Dendritic cell treated with granulocyte-macrophage colony-stimulating factor and Interleukin-4, amounts not matched to agents 40 ng/mL and 50 ng/mL, for 4 days (primary cell): ENCODE measurements around the gene LIMD2.

Experiments
- H3K27ac Mint-ChIP-seq: one replicate; pipeline ENCODE4 v1.8.0; 2022; ENCODE audit warnings: mild to moderate bottlenecking, mixed read lengths
- H3K27me3 Mint-ChIP-seq: one replicate; pipeline ENCODE4 v1.8.0; 2022; ENCODE audit warnings: mild to moderate bottlenecking, mixed read lengths
- H3K36me3 Mint-ChIP-seq: one replicate; pipeline ENCODE4 v1.8.0; 2022; ENCODE audit warnings: low read depth, mixed read lengths
- H3K4me1 Mint-ChIP-seq: one replicate; pipeline ENCODE4 v1.8.0; 2022; ENCODE audit warnings: low read depth, mixed read lengths
- H3K4me3 Mint-ChIP-seq: one replicate; pipeline ENCODE4 v1.8.0; 2022; ENCODE audit warnings: mild to moderate bottlenecking, moderate library complexity, mixed read lengths
- H3K9me3 Mint-ChIP-seq: one replicate; pipeline ENCODE4 v1.8.0; 2022; ENCODE audit warnings: mixed read lengths
- intact Hi-C: fragments of 100-400 bp; cut with micrococcal nuclease; formaldehyde crosslinking; loops from one replicate; pipeline ENCODE4 v1.15.0; 2022

The LIMD2 gene

GRCh38 chr17:63705657-63706056, 5.7 kb upstream of the LIMD2 start:
- peaks cover 58% of the 10 kb centered on the region for H3K4me1 Mint-ChIP-seq
- no peak overlapping the region for H3K4me3 Mint-ChIP-seq
- peaks cover 89% of the 10 kb centered on the region for H3K36me3 Mint-ChIP-seq
- intact Hi-C loops = no loop called here
- no peaks in the 10 kb centered on the region for H3K27me3 Mint-ChIP-seq
- H3K27ac Mint-ChIP-seq = no peak overlapping the region
- H3K9me3 Mint-ChIP-seq = no peaks in the 10 kb centered on the region

- no peak overlapping the region for H3K4me3 Mint-ChIP-seq
- intact Hi-C loops = no loop called here
- no peaks in the 10 kb centered on the region for H3K27me3 Mint-ChIP-seq
- no peaks in the 10 kb centered on the region for H3K9me3 Mint-ChIP-seq
- peaks cover 81% of the 10 kb centered on the region for H3K36me3 Mint-ChIP-seq
- peaks cover 59% of the 10 kb centered on the region for H3K4me1 Mint-ChIP-seq
- no peak overlapping the region for H3K27ac Mint-ChIP-seq
These were observed 4.9 kb upstream of the LIMD2 start for GRCh38 chr17:63704836-63705235.

- intact Hi-C loops = no loop called here
- H3K9me3 Mint-ChIP-seq = no peaks in the 10 kb centered on the region
- H3K27ac Mint-ChIP-seq = no peak overlapping the region
- H3K27me3 Mint-ChIP-seq = no peaks in the 10 kb centered on the region
- no peak overlapping the region for H3K4me3 Mint-ChIP-seq
- H3K4me1 Mint-ChIP-seq = peaks cover 59% of the 10 kb centered on the region
- peaks cover 77% of the 10 kb centered on the region for H3K36me3 Mint-ChIP-seq
These were observed 4.3 kb upstream of the LIMD2 start for GRCh38 chr17:63704259-63704576.

GRCh38 chr17:63703556-63704258, 3.8 kb upstream of the LIMD2 start:
- Mint-ChIP-seq H3K27ac (peak overlapping the region; percentile 7), H3K4me3 (no peak overlapping the region), H3K36me3 (peaks cover 77% of the 10 kb centered on the region), H3K27me3 (no peaks in the 10 kb centered on the region), H3K4me1 (peaks cover 59% of the 10 kb centered on the region), H3K9me3 (no peaks in the 10 kb centered on the region)
- intact Hi-C loops = no loop called here

GRCh38 chr17:63703029-63703428, 3.1 kb upstream of the LIMD2 start:
- peak overlapping the region; percentile 95 for H3K27ac Mint-ChIP-seq
- H3K4me3 Mint-ChIP-seq = peak overlapping the region; percentile 81
- peaks cover 65% of the 10 kb centered on the region for H3K4me1 Mint-ChIP-seq
- H3K9me3 Mint-ChIP-seq = no peaks in the 10 kb centered on the region
- peaks cover 77% of the 10 kb centered on the region for H3K36me3 Mint-ChIP-seq
- no peaks in the 10 kb centered on the region for H3K27me3 Mint-ChIP-seq
- intact Hi-C loops = no loop called here

GRCh38 chr17:63702721-63703015, 2.7 kb upstream of the LIMD2 start:
- Mint-ChIP-seq H3K4me1 (peaks cover 69% of the 10 kb centered on the region), H3K9me3 (no peaks in the 10 kb centered on the region), H3K4me3 (peak overlapping the region; percentile 81), H3K27ac (peak overlapping the region; percentile 95), H3K27me3 (no peaks in the 10 kb centered on the region), H3K36me3 (peaks cover 77% of the 10 kb centered on the region)
- intact Hi-C loops = no loop called here

- intact Hi-C loops = loop anchor here (1.0 kb wide), 1 partner anchor 72 kb away; the partner anchor contains the start of gene DDX42
These were observed 2.2 kb upstream of the LIMD2 start for GRCh38 chr17:63701868-63702720.

GRCh38 chr17:63701456-63701820, 1.5 kb upstream of the LIMD2 start:
- H3K9me3 Mint-ChIP-seq = no peaks in the 10 kb centered on the region
- peak overlapping the region; percentile 81 for H3K4me3 Mint-ChIP-seq
- peaks cover 77% of the 10 kb centered on the region for H3K36me3 Mint-ChIP-seq
- peak overlapping the region; percentile 95 for H3K27ac Mint-ChIP-seq
- intact Hi-C loops = loop anchor here (1.0 kb wide), 1 partner anchor 73 kb away; the partner anchor contains the start of gene DDX42
- no peaks in the 10 kb centered on the region for H3K27me3 Mint-ChIP-seq
- H3K4me1 Mint-ChIP-seq = peaks cover 76% of the 10 kb centered on the region

More at GRCh38 chr17:63701868-63702720, 2.2 kb upstream of the LIMD2 start:
- peak overlapping the region; percentile 81 for H3K4me3 Mint-ChIP-seq
- peaks cover 77% of the 10 kb centered on the region for H3K36me3 Mint-ChIP-seq
- H3K27me3 Mint-ChIP-seq = no peaks in the 10 kb centered on the region
- H3K4me1 Mint-ChIP-seq = peaks cover 75% of the 10 kb centered on the region
- peak overlapping the region; percentile 95 for H3K27ac Mint-ChIP-seq
- H3K9me3 Mint-ChIP-seq = no peaks in the 10 kb centered on the region

GRCh38 chr17:63700528-63701455, 867 bp upstream of the LIMD2 start:
- Mint-ChIP-seq H3K9me3 (no peaks in the 10 kb centered on the region), H3K4me3 (peak overlapping the region; percentile 81), H3K27ac (peak overlapping the region; percentile 95), H3K27me3 (no peaks in the 10 kb centered on the region), H3K4me1 (peaks cover 76% of the 10 kb centered on the region), H3K36me3 (peaks cover 77% of the 10 kb centered on the region)
- intact Hi-C loops = loop anchor here (1.0 kb wide), 2 partner anchors 41 to 74 kb away; partner anchors contain the start of genes DDX42 and STRADA

- Mint-ChIP-seq H3K4me3 (peak overlapping the region; percentile 90), H3K9me3 (no peaks in the 10 kb centered on the region), H3K27ac (peak overlapping the region; percentile 84), H3K36me3 (peaks cover 77% of the 10 kb centered on the region), H3K27me3 (no peaks in the 10 kb centered on the region), H3K4me1 (peaks cover 79% of the 10 kb centered on the region)
- intact Hi-C loops = loop anchor here (2.0 to 5.0 kb wide), 3 partner anchors 76 to 272 kb away; partner anchors contain the start of genes FTSJ3, MAP3K3 and PSMC5
These were observed 863 bp downstream of the LIMD2 start for GRCh38 chr17:63698886-63699637.

GRCh38 chr17:63698381-63698885, 1.5 kb downstream of the LIMD2 start:
- Mint-ChIP-seq H3K4me3 (peak overlapping the region; percentile 90), H3K4me1 (peaks cover 79% of the 10 kb centered on the region), H3K27ac (peak overlapping the region; percentile 84), H3K9me3 (no peaks in the 10 kb centered on the region), H3K36me3 (peaks cover 77% of the 10 kb centered on the region), H3K27me3 (no peaks in the 10 kb centered on the region)
- intact Hi-C loops = loop anchor here (2.0 to 5.0 kb wide), 3 partner anchors 76 to 271 kb away; partner anchors contain the start of genes FTSJ3, MAP3K3 and PSMC5

GRCh38 chr17:63697341-63698286, 2.3 kb downstream of the LIMD2 start:
- Mint-ChIP-seq H3K27me3 (no peaks in the 10 kb centered on the region), H3K4me3 (peak overlapping the region; percentile 90), H3K36me3 (peaks cover 77% of the 10 kb centered on the region), H3K4me1 (peaks cover 79% of the 10 kb centered on the region), H3K9me3 (no peaks in the 10 kb centered on the region), H3K27ac (peak overlapping the region; percentile 84)
- intact Hi-C loops = loop anchor here (2.0 to 5.0 kb wide), 3 partner anchors 75 to 270 kb away; partner anchors contain the start of genes FTSJ3, MAP3K3 and PSMC5
